Nephron progenitor cell (in vitro differentiated cells): ENCODE results near the gene TMEM30B.

ENCODE experiments used
- DNase-seq: peaks from one replicate; pipeline ENCODE4 v3.0.0; 2021
- H3K27ac Mint-ChIP-seq: 2 replicates; pipeline ENCODE4 v1.8.0; 2021; ENCODE audit warnings: mild to moderate bottlenecking, moderate library complexity, mixed read lengths
- H3K27me3 Mint-ChIP-seq: 2 replicates; pipeline ENCODE4 v1.8.0; 2021; ENCODE audit warnings: mild to moderate bottlenecking, low read depth, mixed read lengths; ENCODE audit not compliant: poor library complexity
- H3K36me3 Mint-ChIP-seq: 2 replicates; pipeline ENCODE4 v1.8.0; 2021; ENCODE audit warnings: low read depth, mixed read lengths
- H3K4me1 Mint-ChIP-seq: 2 replicates; pipeline ENCODE4 v1.8.0; 2021; ENCODE audit warnings: mixed read lengths
- H3K4me3 Mint-ChIP-seq: 2 replicates; pipeline ENCODE4 v1.8.0; 2021; ENCODE audit warnings: mild to moderate bottlenecking, moderate library complexity, mixed read lengths
- H3K9me3 Mint-ChIP-seq: 2 replicates; pipeline ENCODE4 v1.8.0; 2021; ENCODE audit warnings: mild to moderate bottlenecking, moderate library complexity, mixed read lengths
- TF ChIP-seq, protein P1 (sequence below): fragments of 200-600 bp; sonication (generic); IDR thresholded peaks from 2 replicates; pipeline ENCODE4 v1.5.0; 2021; ENCODE audit warnings: antibody characterized with exemption

TMEM30B gene

DNA sequence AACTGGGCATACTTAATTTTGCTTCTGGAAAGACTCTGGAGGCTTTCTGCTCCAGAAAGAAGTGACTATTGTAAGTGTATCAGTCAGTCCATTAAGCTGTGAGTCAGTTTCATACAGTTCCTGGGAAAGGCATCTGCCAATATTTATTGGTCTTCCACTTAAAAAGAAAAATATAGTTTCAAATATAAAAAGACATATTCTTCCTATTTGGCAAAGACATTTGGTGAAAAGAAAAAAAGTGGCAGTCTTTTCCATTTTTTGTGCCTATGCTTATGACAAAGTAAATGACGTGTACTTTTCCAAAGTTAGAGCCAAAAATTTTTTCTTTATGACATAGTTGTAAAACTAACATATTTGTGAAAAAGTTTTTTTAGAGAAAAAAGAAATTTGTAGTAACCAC, 12.3 kb downstream of the TMEM30B start:
- H3K27ac Mint-ChIP-seq = no peak overlapping the region
- no peaks in the 10 kb centered on the region for H3K9me3 Mint-ChIP-seq
- no peaks in the 10 kb centered on the region for H3K36me3 Mint-ChIP-seq
- TF ChIP-seq, protein P1, sequence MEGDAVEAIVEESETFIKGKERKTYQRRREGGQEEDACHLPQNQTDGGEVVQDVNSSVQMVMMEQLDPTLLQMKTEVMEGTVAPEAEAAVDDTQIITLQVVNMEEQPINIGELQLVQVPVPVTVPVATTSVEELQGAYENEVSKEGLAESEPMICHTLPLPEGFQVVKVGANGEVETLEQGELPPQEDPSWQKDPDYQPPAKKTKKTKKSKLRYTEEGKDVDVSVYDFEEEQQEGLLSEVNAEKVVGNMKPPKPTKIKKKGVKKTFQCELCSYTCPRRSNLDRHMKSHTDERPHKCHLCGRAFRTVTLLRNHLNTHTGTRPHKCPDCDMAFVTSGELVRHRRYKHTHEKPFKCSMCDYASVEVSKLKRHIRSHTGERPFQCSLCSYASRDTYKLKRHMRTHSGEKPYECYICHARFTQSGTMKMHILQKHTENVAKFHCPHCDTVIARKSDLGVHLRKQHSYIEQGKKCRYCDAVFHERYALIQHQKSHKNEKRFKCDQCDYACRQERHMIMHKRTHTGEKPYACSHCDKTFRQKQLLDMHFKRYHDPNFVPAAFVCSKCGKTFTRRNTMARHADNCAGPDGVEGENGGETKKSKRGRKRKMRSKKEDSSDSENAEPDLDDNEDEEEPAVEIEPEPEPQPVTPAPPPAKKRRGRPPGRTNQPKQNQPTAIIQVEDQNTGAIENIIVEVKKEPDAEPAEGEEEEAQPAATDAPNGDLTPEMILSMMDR = no peak
- no peak for DNase-seq
- H3K27me3 Mint-ChIP-seq = peaks cover 20% of the 10 kb centered on the region
- no peak overlapping the region for H3K4me3 Mint-ChIP-seq
- peaks cover 27% of the 10 kb centered on the region for H3K4me1 Mint-ChIP-seq

DNA sequence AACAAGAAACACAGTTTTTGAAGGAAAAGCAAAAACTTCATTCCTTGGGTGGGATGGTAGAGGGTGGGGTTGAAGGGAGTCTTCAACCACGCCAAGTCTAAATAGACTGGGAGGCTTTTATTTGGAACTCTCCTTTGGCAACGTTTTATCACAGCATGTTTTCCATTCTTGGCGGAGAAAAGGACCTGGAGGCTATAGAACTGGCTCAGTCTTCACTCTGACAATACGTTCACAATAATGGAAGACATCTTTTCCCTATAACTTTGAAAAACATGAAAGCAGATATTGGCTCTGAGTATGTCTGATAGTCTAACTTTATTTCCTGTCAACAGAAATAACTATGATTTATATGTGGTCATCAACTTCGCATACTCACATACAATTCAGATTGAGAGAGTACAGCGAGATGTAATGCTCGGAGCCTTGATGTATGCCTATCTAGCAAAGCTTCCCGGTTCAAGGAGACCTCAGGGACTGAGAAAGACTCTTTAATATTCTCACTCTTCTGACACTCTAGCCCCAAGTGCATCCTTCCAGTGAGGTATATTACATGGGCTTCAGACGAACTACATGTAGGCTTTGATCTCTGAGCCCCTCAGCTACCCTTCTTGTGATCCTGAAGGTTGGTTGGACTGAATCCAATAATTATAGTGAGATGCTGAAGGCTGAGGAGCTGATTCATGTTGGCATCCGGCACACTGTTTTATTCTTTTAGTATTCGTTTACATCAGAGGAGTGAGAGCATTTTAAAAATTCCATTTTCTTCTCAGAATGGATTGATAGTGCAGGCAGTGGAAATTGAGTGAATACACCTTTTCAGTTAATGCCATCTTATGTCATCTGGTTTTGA, 14.0 kb downstream of the TMEM30B start:
- DNase-seq = no peak
- H3K27ac Mint-ChIP-seq = no peak overlapping the region
- no peaks in the 10 kb centered on the region for H3K9me3 Mint-ChIP-seq
- H3K4me3 Mint-ChIP-seq = no peak overlapping the region
- H3K36me3 Mint-ChIP-seq = no peaks in the 10 kb centered on the region
- peaks cover 32% of the 10 kb centered on the region for H3K4me1 Mint-ChIP-seq
- H3K27me3 Mint-ChIP-seq = peaks cover 15% of the 10 kb centered on the region
- TF ChIP-seq, protein P1 = no peak

DNA sequence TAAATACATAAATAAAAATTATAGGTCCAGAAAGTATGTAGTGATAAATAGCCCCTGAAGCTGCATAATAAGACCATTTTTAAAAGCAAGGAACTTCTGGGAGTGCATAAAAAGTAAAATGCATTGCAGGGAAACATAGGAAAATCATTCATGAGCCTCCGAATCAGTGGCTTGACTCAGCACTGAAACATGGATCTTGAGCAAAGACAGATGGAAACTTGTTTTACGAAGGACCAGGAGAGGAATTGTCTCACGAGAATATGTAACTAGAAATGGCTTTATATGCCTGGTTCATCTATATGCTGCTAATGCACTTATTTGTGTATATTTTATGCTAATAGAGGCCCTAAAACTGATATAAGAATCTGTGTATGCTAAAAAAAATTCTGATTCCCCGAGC, 14.7 kb downstream of the TMEM30B start:
- Mint-ChIP-seq H3K27me3 (peaks cover 14% of the 10 kb centered on the region), H3K27ac (no peak overlapping the region), H3K36me3 (no peaks in the 10 kb centered on the region), H3K9me3 (no peaks in the 10 kb centered on the region), H3K4me3 (no peak overlapping the region), H3K4me1 (peaks cover 32% of the 10 kb centered on the region)
- DNase-seq = no peak
- TF ChIP-seq, protein P1 = no peak

DNA sequence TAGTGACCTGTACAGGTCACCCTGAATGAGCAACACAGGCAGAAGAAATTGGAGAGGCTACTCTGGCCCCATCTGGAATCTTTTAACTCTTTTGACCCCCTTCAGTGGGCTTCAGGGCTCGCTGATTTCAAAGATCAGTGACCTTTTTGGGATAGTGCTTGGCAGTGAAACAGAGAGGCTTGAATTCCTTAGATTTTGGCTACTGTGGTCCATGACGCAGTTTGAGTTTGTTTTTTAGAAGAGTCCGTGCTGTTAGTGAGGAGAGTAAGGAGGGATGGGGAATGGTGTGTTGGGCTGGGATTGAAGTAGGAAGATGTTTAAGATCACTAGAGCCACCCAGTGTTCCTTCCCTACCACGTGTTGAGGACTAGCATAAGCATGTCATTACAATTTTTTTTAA, 16.5 kb downstream of the TMEM30B start:
- H3K4me3 Mint-ChIP-seq = peak overlapping the region; percentile 7
- H3K36me3 Mint-ChIP-seq = no peaks in the 10 kb centered on the region
- H3K4me1 Mint-ChIP-seq = peaks cover 41% of the 10 kb centered on the region
- H3K9me3 Mint-ChIP-seq = no peaks in the 10 kb centered on the region
- peak overlapping the region; percentile 70 for H3K27ac Mint-ChIP-seq
- TF ChIP-seq, protein P1 = no peak
- peaks cover 8% of the 10 kb centered on the region for H3K27me3 Mint-ChIP-seq
- peak; percentile 23 for DNase-seq

DNA sequence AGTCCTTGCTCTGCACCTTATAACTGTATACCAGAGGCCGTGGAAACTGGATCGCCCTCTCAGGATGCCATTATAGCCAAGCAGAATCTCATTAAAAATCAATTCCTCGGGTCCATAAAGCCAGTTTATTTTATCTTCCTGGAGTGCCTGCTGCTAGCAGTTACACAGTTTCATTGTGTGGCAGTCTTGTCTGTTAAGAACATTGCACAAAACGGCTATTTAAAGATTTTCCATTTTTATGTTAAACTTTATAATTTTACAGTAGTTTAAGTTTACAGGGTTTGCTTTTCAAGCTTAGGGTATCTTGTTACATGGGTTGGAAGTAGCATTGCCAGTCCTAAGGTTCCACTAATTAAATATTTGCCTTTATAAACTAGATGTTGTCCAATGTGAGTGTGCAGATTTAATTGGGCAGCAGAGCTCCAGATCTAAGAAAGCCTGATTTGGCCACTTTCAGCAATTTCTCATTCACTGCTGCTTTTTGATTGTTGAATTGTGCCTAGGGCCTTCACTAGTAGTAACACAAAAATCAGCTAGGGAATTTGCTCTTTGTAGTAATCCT, 17.0 kb downstream of the TMEM30B start:
- no peak overlapping the region for H3K27ac Mint-ChIP-seq
- TF ChIP-seq, protein P1 = no peak
- no peaks in the 10 kb centered on the region for H3K9me3 Mint-ChIP-seq
- H3K36me3 Mint-ChIP-seq = no peaks in the 10 kb centered on the region
- H3K27me3 Mint-ChIP-seq = peaks cover 8% of the 10 kb centered on the region
- DNase-seq = no peak
- H3K4me3 Mint-ChIP-seq = no peak overlapping the region
- peaks cover 43% of the 10 kb centered on the region for H3K4me1 Mint-ChIP-seq
